Activated CD8-positive, alpha-beta memory T cell treated with anti-CD3 and anti-CD28 coated beads, Interleukin-2, amount 10 ng/mL, durations not matched to agents 7 days and 5 days (primary cell): ENCODE measurements around the gene STK32C. TPM values are rescaled to one million over a fixed set of nuclear protein-coding genes. Genes with fewer than 3 reads are reported as not detected.

Experiments used
- ATAC-seq: fragments of 150-1000 bp; cut with Tn5 transposase; one replicate; pipeline ENCODE4 v1.10.0; 2021; ENCODE audit warnings: moderate library complexity
- CTCF ChIA-PET: fragments of 350-600 bp; sonication (Branson Sonifier 250); formaldehyde crosslinking; loops from one replicate; lab custom pipeline; 2021; ENCODE audit warnings: antibody characterized with exemption; lab: Charles Lee
- DNase-seq: peaks from one replicate; pipeline ENCODE4 v3.0.0-alpha.2; 2020
- H3K27ac Mint-ChIP-seq: one replicate; pipeline ENCODE4 v1.8.0; 2021; ENCODE audit warnings: mild to moderate bottlenecking, mixed read lengths
- H3K27me3 Mint-ChIP-seq: one replicate; pipeline ENCODE4 v1.8.0; 2021; ENCODE audit warnings: mixed read lengths
- H3K36me3 Mint-ChIP-seq: one replicate; pipeline ENCODE4 v1.8.0; 2021; ENCODE audit warnings: mild to moderate bottlenecking, mixed read lengths
- H3K4me1 Mint-ChIP-seq: one replicate; pipeline ENCODE4 v1.8.0; 2021; ENCODE audit warnings: mixed read lengths
- H3K4me3 Mint-ChIP-seq: one replicate; pipeline ENCODE4 v1.8.0; 2021; ENCODE audit warnings: mild to moderate bottlenecking, moderate library complexity, mixed read lengths
- H3K9me3 Mint-ChIP-seq: one replicate; pipeline ENCODE4 v1.8.0; 2022; ENCODE audit warnings: low read depth, mixed read lengths
- total RNA-seq, 2 experiments: library from RNA; stranded (reverse); gene quantifications; one replicate each; pipeline ENCODE4 v1.2.3, GENCODE V29; 2021

STK32C gene
- total RNA-seq, 2 experiments from 2014 or later: 11.6 to 15.9 TPM

DNA sequence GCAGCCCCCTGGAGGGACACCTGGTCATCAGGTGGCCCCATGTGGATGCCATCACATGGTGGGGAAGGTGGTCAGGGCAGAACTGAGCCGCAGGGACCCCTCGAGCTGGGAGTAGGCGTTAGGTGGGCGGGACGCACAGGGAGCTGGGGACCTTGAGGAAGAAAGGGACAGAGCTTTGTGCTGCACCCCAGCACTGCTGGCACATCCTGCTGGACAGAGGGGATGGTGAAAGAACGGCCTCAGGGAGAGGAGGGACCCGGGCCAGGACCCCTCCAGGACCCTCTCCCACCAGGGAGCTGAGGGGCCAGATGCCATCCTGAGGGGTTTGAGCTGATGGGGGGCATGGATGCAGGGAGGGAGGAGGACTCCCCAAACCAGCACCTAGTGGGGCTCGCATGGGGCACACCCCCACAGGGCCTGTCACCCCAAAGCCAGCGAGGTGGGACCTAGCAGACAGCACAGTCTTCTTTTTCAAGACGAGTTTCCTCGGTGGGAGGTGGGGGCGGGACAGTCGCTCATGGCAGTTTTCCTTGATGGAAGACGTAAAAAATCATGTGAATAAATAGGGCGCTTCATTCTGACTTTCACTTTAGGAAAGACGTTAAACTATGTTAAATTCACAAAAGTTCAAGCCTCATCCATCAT lies 43.3 kb downstream of the STK32C start:
- H3K4me3 Mint-ChIP-seq: no peak overlapping the region
- H3K36me3 Mint-ChIP-seq: no peaks in the 10 kb centered on the region
- no peaks in the 10 kb centered on the region for H3K4me1 Mint-ChIP-seq
- CTCF ChIA-PET: no interaction called here
- H3K27ac Mint-ChIP-seq: no peak overlapping the region
- peaks cover 16% of the 10 kb centered on the region for H3K9me3 Mint-ChIP-seq
- DNase-seq: no peak
- ATAC-seq: no peak
- H3K27me3 Mint-ChIP-seq: peaks cover 7% of the 10 kb centered on the region

DNA sequence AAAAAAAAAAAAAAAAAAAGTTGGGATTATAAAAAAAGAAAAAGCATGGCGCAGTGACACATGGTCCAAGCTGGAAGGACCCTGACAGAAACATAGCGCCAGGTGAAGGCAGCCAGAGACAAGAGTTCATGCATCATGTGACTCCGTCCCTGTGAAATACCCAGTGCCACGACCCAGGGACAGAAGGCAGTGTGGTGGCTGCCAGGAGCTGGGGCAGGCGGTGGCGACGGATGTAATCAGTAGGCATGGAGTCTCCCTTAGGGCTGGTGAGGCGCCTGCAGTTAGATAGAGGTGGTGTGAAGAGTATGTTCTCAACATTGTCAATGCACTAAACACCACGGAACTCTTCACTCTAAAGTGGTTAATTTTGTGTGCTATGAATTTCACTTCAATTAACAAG lies 43.9 kb downstream of the STK32C start:
- DNase-seq (no peak), ATAC-seq (no peak)
- CTCF ChIA-PET: no interaction called here
- Mint-ChIP-seq H3K36me3 (no peaks in the 10 kb centered on the region), H3K9me3 (peaks cover 15% of the 10 kb centered on the region), H3K4me1 (no peaks in the 10 kb centered on the region), H3K27me3 (peaks cover 7% of the 10 kb centered on the region), H3K4me3 (no peak overlapping the region), H3K27ac (no peak overlapping the region)

DNA sequence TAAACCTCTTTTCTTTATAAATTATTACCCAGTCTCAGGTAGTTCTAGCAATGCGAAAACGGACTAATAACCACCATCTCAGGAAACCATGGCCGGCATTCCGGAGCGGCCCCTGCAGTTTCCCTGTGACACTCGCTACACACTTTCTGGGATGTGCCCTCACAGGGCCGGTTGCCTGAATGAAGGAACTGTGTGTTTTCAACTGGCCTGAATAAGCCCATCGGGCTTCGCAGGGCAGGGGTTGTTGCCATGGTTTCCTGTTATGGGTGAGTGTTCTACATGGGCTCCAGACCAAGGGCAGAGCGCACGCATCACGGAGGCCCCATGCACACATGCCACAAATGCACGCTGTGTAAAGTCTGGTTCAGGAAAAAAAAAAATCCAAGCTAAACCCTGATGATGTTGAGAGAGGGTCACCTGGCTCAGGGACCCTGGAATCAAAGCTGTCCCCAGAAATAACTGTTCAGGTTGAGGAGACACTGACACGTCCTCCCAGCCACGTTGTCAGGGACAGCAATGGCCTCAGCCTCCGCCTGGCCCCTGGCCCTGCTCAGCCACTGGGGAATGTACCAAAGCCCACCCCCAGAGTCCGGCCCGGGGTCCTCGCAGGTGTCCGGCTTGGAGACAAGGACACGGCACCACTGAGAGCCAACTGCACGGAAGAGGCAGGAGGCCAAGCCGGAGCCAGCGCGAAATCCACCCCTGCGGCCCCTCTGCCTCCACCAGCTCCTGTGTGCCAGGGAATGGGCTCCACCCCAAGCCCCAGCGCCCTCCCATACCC lies 47.9 kb downstream of the STK32C start:
- CTCF ChIA-PET: interaction anchor here (0.9 kb wide), 1 partner anchor 519 kb away, joined by 3 read pairs; no protein-coding TSS in a partner anchor
- DNase-seq (no peak), ATAC-seq (no peak)
- no peaks in the 10 kb centered on the region for H3K36me3 Mint-ChIP-seq
- no peak overlapping the region for H3K27ac Mint-ChIP-seq
- no peaks in the 10 kb centered on the region for H3K9me3 Mint-ChIP-seq
- no peak overlapping the region for H3K4me3 Mint-ChIP-seq
- peaks cover 7% of the 10 kb centered on the region for H3K27me3 Mint-ChIP-seq
- H3K4me1 Mint-ChIP-seq: peaks cover 14% of the 10 kb centered on the region

DNA sequence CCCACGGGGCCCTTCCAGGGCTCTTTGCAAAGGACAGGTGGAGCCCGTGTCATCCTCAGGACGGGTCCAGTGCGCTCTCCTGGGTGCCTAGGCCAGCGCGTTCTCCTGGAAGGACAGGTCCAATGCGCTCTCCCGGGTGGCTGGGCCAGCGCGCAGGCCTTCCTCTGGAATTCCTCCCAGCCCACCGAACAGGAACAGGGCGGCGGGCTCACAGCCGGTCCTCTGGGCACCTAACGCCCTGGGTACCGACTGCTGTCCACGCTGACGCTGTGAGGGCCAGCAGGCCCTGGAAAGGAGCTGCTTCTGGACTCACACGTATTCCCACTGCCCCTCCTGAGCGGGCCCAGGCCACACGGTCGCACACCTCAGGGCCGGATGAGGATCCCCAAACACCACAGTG lies 49.3 kb downstream of the STK32C start:
- Mint-ChIP-seq H3K9me3 (no peaks in the 10 kb centered on the region), H3K4me3 (no peak overlapping the region), H3K27ac (no peak overlapping the region), H3K27me3 (peaks cover 7% of the 10 kb centered on the region), H3K36me3 (no peaks in the 10 kb centered on the region), H3K4me1 (peaks cover 14% of the 10 kb centered on the region)
- no peak for DNase-seq
- CTCF ChIA-PET: no interaction called here
- ATAC-seq: no peak

DNA sequence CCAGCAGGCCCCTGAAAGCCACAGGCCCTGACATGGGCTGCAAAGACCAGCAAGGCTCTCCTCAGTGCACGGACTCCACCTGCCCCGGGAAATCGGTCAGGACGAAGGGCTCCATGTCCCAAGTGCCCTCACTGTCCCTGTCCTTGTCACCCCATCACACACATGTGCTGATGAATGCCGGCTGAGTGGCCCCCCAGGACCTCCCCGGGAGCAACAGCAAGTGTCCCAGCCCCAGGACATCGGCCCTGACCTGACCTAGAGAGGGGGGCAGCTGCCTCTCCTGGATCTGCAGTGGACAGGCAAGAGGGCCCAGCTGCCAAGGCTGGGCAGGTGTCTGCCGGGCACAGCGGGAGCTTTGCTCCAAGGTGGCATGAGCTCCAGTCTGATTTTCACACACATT lies 49.8 kb downstream of the STK32C start:
- H3K27ac Mint-ChIP-seq: no peak overlapping the region
- H3K36me3 Mint-ChIP-seq: no peaks in the 10 kb centered on the region
- peaks cover 14% of the 10 kb centered on the region for H3K4me1 Mint-ChIP-seq
- CTCF ChIA-PET: no interaction called here
- H3K9me3 Mint-ChIP-seq: no peaks in the 10 kb centered on the region
- ATAC-seq: no peak
- DNase-seq: no peak
- H3K27me3 Mint-ChIP-seq: peaks cover 7% of the 10 kb centered on the region
- no peak overlapping the region for H3K4me3 Mint-ChIP-seq

DNA sequence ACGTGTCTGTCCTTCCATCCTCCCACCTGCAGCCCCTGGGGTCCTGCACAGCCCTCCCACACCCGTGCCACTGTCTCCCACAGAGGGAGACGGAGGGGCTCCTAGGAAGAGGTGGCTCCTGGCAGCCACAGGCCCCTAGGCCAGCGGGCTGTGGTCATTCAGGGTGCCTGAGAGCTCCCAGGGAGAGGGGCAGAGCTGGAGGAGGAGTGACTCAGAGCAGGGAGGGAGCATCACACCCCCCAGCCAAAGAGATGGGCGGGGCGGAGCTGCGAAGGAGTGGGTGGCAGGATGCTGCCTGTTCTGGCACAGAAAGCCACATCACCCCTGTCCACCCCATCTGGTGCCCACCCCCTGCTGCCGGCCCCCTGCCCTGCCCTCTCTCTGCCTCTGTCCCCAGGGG lies 50.5 kb downstream of the STK32C start:
- Mint-ChIP-seq H3K9me3 (no peaks in the 10 kb centered on the region), H3K4me3 (no peak overlapping the region), H3K4me1 (peaks cover 14% of the 10 kb centered on the region), H3K27ac (no peak overlapping the region), H3K36me3 (no peaks in the 10 kb centered on the region), H3K27me3 (peaks cover 5% of the 10 kb centered on the region)
- DNase-seq (no peak), ATAC-seq (peak; percentile 59)
- CTCF ChIA-PET: no interaction called here

DNA sequence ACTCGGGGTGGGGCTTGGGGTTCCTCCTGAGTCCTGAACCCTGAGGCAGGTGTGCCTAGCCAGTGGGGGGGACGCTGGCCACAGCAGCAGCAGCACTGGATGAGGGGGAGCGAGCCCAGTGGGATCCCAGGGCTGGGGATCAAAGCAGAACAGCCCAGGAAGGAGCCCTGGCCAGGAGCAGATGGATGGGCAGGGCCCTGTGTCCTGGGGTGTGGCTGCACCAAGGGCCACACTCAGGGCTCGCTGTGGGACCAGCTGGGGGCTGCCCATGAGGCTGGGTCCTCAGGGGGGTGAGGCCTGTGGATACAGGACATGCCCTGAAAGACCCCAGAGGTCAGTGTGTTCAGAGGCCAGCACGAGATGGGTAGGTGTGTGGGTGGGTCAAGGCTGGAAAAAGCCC lies 50.9 kb downstream of the STK32C start:
- no peak for DNase-seq
- H3K27me3 Mint-ChIP-seq: peaks cover 2% of the 10 kb centered on the region
- no peak overlapping the region for H3K27ac Mint-ChIP-seq
- no peaks in the 10 kb centered on the region for H3K36me3 Mint-ChIP-seq
- no peak for ATAC-seq
- CTCF ChIA-PET: no interaction called here
- no peaks in the 10 kb centered on the region for H3K9me3 Mint-ChIP-seq
- H3K4me1 Mint-ChIP-seq: peaks cover 14% of the 10 kb centered on the region
- H3K4me3 Mint-ChIP-seq: no peak overlapping the region

DNA sequence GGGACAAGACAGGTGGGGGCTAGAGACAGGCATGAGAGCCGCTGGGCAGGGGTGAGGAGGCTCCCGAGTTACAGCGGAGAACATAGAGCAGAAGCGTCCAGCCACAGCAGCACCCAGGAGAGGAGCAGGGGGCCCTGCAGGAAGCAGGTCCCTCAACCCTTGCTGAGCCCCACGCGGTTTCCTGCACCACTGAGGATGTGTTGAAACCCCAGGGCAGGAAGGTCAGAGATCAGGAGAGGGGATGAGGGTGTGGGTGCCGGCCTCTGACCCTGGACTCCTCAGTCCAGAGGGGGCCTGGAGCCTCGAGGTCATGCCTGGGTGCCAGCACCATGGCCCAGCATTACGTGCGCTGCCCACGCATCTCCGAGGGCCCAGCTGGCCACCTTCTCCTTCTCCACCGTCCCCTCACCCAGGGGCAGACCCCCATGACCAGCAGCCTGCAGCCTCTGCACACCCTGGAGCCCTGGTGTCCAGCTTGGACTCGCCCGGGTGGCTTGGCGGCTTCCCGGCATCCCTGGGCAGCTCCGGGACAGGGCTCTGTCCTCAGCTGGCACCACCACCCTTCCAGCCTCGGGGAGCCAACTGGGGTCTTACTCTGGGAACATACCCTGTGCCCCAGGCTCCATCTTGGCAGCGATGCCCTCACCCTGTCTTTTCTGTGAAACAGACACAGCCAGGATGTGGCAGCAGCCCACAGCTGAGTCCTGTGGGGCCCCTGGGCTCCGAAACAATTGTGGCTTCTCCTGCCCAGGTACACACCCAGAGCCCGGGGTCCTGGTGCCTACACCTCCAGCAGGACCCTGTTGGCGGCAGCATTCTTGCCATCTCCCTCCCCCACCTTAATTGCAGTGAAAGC lies 52.0 kb downstream of the STK32C start:
- DNase-seq (no peak), ATAC-seq (no peak)
- CTCF ChIA-PET: no interaction called here
- H3K4me1 Mint-ChIP-seq: peaks cover 14% of the 10 kb centered on the region
- H3K4me3 Mint-ChIP-seq: no peak overlapping the region
- no peaks in the 10 kb centered on the region for H3K9me3 Mint-ChIP-seq
- H3K27me3 Mint-ChIP-seq: no peaks in the 10 kb centered on the region
- H3K27ac Mint-ChIP-seq: no peak overlapping the region
- H3K36me3 Mint-ChIP-seq: no peaks in the 10 kb centered on the region

DNA sequence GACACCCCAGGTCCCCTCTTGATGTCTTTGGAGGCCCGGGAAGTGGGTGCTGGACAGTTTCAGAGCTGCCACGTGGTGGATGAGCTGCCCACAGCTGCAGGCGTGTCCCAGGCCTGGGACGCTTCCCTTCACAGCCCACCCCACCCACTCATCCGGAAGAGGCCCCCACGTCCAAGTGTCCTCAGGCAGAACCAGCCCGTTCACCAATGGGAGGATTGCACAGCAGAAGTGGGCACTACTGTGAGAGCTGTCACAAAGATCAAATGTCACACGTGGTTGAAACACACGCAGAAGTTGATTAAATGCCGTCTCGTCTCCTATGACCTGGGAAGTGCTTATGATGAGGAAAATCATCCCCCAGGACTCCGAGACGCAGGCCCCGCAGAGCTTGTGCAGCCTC lies 52.9 kb downstream of the STK32C start:
- no peak overlapping the region for H3K4me3 Mint-ChIP-seq
- H3K36me3 Mint-ChIP-seq: no peaks in the 10 kb centered on the region
- no peak overlapping the region for H3K27ac Mint-ChIP-seq
- H3K27me3 Mint-ChIP-seq: no peaks in the 10 kb centered on the region
- ATAC-seq (no peak), DNase-seq (no peak)
- H3K4me1 Mint-ChIP-seq: peaks cover 14% of the 10 kb centered on the region
- H3K9me3 Mint-ChIP-seq: no peaks in the 10 kb centered on the region
- CTCF ChIA-PET: no interaction called here

DNA sequence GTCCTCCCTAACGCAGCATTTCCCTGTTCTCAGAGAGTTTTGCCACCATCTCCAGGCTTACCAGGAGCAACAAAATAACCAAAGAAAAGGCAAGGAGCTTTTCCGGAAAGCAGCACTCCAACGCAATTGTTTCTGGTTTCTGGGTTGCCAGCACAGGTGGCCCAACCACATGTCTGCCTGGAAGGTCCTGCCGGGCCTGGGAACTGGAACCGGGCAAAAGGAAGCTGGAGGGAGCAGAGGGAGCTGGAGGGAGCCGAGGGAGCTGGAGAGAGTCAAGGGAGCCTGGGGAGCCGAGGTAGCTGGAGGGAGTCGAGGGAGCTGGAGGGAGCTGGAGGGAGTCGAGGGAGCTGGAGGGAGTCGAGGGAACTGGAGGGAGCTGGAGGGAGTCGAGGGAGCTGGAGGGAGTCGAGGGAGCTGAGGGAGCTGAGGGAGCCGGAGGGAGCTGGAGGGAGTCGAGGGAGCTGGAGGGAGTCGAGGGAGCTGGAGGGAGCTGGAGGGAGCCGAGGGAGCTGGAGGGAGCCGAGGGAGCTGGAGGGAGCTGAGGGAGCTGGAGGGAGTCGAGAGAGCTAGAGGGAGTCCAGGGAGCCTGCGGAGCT lies 54.6 kb downstream of the STK32C start:
- H3K27me3 Mint-ChIP-seq: no peaks in the 10 kb centered on the region
- no peaks in the 10 kb centered on the region for H3K9me3 Mint-ChIP-seq

DNA sequence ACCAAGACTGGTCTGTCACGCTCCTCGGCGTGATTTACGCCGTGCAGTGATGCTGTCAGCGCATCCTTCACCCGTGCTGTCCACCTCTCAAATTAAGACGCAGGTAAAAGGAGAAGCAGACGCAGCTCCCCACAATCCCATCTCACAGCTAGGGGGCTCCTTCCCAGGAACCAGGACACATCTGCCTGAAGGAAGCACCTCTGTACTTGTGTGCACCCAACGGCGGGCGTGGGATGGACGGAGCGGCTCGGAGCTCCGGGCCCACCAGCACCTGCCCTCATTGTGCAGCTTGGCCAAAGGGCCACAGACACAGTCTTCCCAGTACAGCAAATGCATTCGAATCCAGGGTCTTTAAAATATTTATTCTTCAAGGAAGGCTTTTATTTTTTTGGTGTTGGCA lies 55.3 kb downstream of the STK32C start:
- Mint-ChIP-seq H3K9me3 (no peaks in the 10 kb centered on the region), H3K27ac (no peak overlapping the region), H3K4me3 (no peak overlapping the region), H3K27me3 (no peaks in the 10 kb centered on the region), H3K36me3 (no peaks in the 10 kb centered on the region), H3K4me1 (peaks cover 14% of the 10 kb centered on the region)
- no peak for ATAC-seq
- DNase-seq: no peak
- CTCF ChIA-PET: no interaction called here

More for the DNA sequence above, 54.6 kb downstream of the STK32C start:
- no peak for ATAC-seq
- no peak overlapping the region for H3K27ac Mint-ChIP-seq
- H3K4me3 Mint-ChIP-seq: no peak overlapping the region
- CTCF ChIA-PET: no interaction called here
- H3K4me1 Mint-ChIP-seq: peaks cover 14% of the 10 kb centered on the region
- no peaks in the 10 kb centered on the region for H3K36me3 Mint-ChIP-seq
- no peak for DNase-seq

DNA sequence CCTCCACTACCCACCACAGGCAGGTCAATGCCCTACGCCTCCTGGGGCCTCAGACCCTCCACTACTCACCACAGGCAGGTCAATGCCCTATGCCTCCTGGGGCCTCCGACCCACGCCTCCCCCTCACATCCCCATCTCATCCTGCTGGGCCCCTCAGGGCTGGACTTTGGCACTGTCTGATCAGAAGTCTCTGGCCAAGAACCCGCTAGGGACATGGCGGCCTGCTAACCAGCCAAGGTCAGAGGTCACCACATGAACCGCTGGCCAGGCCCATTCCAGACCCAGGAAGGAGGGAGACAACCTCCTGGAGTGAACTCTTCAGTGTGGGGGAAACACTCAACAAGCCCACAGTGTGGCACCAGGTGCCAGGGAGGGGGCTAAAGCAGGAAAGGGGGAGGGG lies 55.8 kb downstream of the STK32C start:
- CTCF ChIA-PET: no interaction called here
- no peaks in the 10 kb centered on the region for H3K27me3 Mint-ChIP-seq
- no peaks in the 10 kb centered on the region for H3K36me3 Mint-ChIP-seq
- H3K27ac Mint-ChIP-seq: no peak overlapping the region
- no peaks in the 10 kb centered on the region for H3K9me3 Mint-ChIP-seq
- DNase-seq (no peak), ATAC-seq (no peak)
- no peak overlapping the region for H3K4me3 Mint-ChIP-seq
- peaks cover 12% of the 10 kb centered on the region for H3K4me1 Mint-ChIP-seq
